GM12801 (cell line): ENCODE measurements around the gene GRIP1.

Experiments used
- TF ChIP-seq, protein P1 (sequence below): IDR thresholded peaks from one replicate; pipeline ENCODE4 v1.5.1; 2011; ENCODE audit warnings: control low read depth; ENCODE audit not compliant: insufficient read length; ENCODE audit errors: extremely low read depth

The GRIP1 gene

GRCh38 chr12:66493819-66494218 is 185.1 kb downstream of the GRIP1 start:
- TF ChIP-seq, protein P1, sequence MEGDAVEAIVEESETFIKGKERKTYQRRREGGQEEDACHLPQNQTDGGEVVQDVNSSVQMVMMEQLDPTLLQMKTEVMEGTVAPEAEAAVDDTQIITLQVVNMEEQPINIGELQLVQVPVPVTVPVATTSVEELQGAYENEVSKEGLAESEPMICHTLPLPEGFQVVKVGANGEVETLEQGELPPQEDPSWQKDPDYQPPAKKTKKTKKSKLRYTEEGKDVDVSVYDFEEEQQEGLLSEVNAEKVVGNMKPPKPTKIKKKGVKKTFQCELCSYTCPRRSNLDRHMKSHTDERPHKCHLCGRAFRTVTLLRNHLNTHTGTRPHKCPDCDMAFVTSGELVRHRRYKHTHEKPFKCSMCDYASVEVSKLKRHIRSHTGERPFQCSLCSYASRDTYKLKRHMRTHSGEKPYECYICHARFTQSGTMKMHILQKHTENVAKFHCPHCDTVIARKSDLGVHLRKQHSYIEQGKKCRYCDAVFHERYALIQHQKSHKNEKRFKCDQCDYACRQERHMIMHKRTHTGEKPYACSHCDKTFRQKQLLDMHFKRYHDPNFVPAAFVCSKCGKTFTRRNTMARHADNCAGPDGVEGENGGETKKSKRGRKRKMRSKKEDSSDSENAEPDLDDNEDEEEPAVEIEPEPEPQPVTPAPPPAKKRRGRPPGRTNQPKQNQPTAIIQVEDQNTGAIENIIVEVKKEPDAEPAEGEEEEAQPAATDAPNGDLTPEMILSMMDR: no peak

GRCh38 chr12:66491853-66492252 is 187.0 kb downstream of the GRIP1 start:
- TF ChIP-seq, protein P1: no peak

- TF ChIP-seq, protein P1: no peak
These were observed 196.3 kb downstream of the GRIP1 start for GRCh38 chr12:66482351-66483203.

GRCh38 chr12:66467932-66468331 is 210.9 kb downstream of the GRIP1 start:
- TF ChIP-seq, protein P1: no peak

DNA sequence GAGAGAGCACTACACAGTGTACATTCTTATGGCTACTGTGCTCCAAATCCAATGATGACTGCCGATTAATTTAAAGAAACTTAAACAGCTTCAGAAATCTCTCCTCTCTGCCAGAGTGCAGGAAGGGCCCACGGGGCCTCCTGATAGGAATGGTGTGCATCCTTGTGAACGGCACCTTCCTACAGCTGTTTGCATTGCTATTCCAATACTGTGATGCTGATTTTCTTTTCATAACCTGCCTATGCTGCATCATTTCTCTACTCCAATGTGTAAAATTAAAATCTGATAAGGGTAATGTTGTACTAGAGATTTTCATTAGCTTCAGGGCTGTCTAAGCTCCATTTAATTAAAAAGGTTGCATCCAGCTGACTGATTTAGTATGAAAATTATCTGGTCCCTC is 217.5 kb downstream of the GRIP1 start:
- TF ChIP-seq, protein P1: no peak

GRCh38 chr12:66459944-66460482 is 218.9 kb downstream of the GRIP1 start:
- TF ChIP-seq, protein P1: no peak

- TF ChIP-seq, protein P1: no peak
These were observed 222.3 kb downstream of the GRIP1 start for GRCh38 chr12:66456612-66457011.
